Fibroblast of lung (primary cell): Measurements from ENCODE around the gene SYN1. TPM values are rescaled to one million over a fixed set of nuclear protein-coding genes. Genes with fewer than 3 reads are reported as not detected.

Experiments
- DNase-seq, 2 donors: peaks; one replicate each; pipeline versions ENCODE4 v3.0.0 to v3.0.0-alpha.2; 2010; ENCODE audit warnings: low read depth in 2 of 2
- H2AFZ ChIP-seq: 2 replicates; pipeline ENCODE4 v1.5.1; 2012; ENCODE audit warnings: low read length, control low read depth, inconsistent platforms
- H3K27ac ChIP-seq: 2 replicates; pipeline ENCODE4 v1.5.1; 2011; ENCODE audit warnings: low read length, control low read depth; ENCODE audit not compliant: insufficient read depth
- H3K27me3 ChIP-seq: 2 replicates; pipeline ENCODE4 v1.5.1; 2011; ENCODE audit warnings: mild to moderate bottlenecking, low read length; ENCODE audit not compliant: control insufficient read depth, insufficient read depth
- H3K36me3 ChIP-seq: 2 replicates; pipeline ENCODE4 v1.5.1; 2011; ENCODE audit warnings: low read length; ENCODE audit not compliant: control insufficient read depth, insufficient read depth
- H3K4me1 ChIP-seq: 2 replicates; pipeline ENCODE4 v1.5.1; 2011; ENCODE audit warnings: low read length; ENCODE audit not compliant: control insufficient read depth, insufficient read depth; ENCODE audit errors: extremely low read depth
- H3K4me2 ChIP-seq: 2 replicates; pipeline ENCODE4 v1.5.1; 2011; ENCODE audit warnings: low read length, control low read depth; ENCODE audit not compliant: insufficient read depth; ENCODE audit errors: extremely low read depth
- H3K4me3 ChIP-seq, 4 experiments: fragments of 200-600 bp in 1 of 4; sonication (generic) in 1 of 4; replicated peaks in 1 of 4; 2 replicates each; pipeline ENCODE4 v1.5.1; 2011 to 2016; ENCODE audit warnings: low read length in 4 of 4, low read depth in 3 of 4, mild to moderate bottlenecking in 3 of 4, control low read depth in 2 of 4, inconsistent platforms in 1 of 4, mixed read lengths in 1 of 4; ENCODE audit not compliant: insufficient read depth in 1 of 4; ENCODE audit errors: control extremely low read depth in 1 of 4
- H3K79me2 ChIP-seq: 2 replicates; pipeline ENCODE4 v1.5.1; 2012; ENCODE audit warnings: mild to moderate bottlenecking, low read length, inconsistent platforms; ENCODE audit not compliant: control insufficient read depth, insufficient read depth
- H3K9ac ChIP-seq: 2 replicates; pipeline ENCODE4 v1.5.1; 2011; ENCODE audit warnings: mild to moderate bottlenecking, low read length, control low read depth; ENCODE audit not compliant: insufficient read depth
- H3K9me3 ChIP-seq: 2 replicates; pipeline ENCODE4 v1.5.1; 2012; ENCODE audit warnings: low read depth, low read length; ENCODE audit not compliant: control insufficient read depth, insufficient read depth
- H4K20me1 ChIP-seq: 2 replicates; pipeline ENCODE4 v1.5.1; 2011; ENCODE audit warnings: low read length; ENCODE audit not compliant: control insufficient read depth, insufficient read depth; ENCODE audit errors: extremely low read depth
- EZH2 ChIP-seq: IDR thresholded peaks from 2 replicates; pipeline ENCODE4 v1.5.1; 2012; ENCODE audit warnings: low read length, control low read depth, mild to moderate bottlenecking; ENCODE audit errors: missing control alignments
- polyA plus RNA-seq, 2 donors: library from polyadenylated mRNA; depleted of rRNA in 1 of 2; stranded (reverse) in 1 of 2; unstranded in 1 of 2; fragments of >200 nt; gene quantifications; 2 replicates each; pipeline ENCODE4 v1.2.1, GENCODE V29; 2011 to 2012; ENCODE audit warnings: missing spikeins in 1 of 2
- total RNA-seq: library from RNA; depleted of rRNA; stranded (reverse); fragments of >200 nt; gene quantifications from 2 replicates; pipeline ENCODE4 v1.2.1, GENCODE V29; 2014
- TF ChIP-seq, protein P1 (sequence below), 2 donors: IDR thresholded peaks in 1 of 2; conservative IDR thresholded peaks in 1 of 2; 1 replicate in 1 of 2; 2 replicates in 1 of 2; pipeline ENCODE4 v1.5.1; 2011 to 2012; ENCODE audit warnings: low read length in 2 of 2, control low read depth in 1 of 2, inconsistent platforms in 1 of 2, low read depth in 1 of 2, mild to moderate bottlenecking in 1 of 2

The SYN1 gene
- total and polyA plus RNA-seq, 2 donors (not counting 1 experiment from before 2014, with no cell fraction given): 0.17 to 0.56 TPM

DNA sequence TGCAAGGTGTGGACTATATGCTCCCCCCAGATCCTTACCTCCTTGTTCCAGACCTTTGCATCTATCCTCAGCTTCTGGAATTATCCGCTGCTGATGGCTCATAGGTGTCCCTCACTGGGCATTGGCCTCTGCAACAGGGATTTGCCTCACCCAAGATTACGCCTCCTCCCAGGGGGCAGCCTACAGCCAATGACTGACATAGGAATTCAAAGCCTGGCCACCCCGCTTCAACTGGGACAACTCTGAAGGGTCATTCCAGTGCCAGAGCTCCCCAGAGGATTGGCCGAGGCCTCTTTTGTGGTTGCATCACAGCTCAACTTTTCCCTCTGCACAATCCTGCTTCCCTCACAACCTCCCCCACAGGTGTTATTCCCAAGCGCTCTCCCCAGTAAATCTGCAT lies 5.0 kb downstream of the SYN1 start:
- Histone ChIP-seq H3K27ac (no peak overlapping the region), H2AFZ (no peak overlapping the region), H3K4me1 (no peaks in the 10 kb centered on the region), H3K4me3 (no peak overlapping the region), H3K27me3 (peaks cover 5% of the 10 kb centered on the region), H3K36me3 (no peaks in the 10 kb centered on the region), H3K4me2 (no peak overlapping the region), H3K79me2 (no peaks in the 10 kb centered on the region), H3K9me3 (no peaks in the 10 kb centered on the region), H3K9ac (no peak overlapping the region), H4K20me1 (no peaks in the 10 kb centered on the region)
- DNase-seq: no peak
- TF ChIP-seq, protein P1, sequence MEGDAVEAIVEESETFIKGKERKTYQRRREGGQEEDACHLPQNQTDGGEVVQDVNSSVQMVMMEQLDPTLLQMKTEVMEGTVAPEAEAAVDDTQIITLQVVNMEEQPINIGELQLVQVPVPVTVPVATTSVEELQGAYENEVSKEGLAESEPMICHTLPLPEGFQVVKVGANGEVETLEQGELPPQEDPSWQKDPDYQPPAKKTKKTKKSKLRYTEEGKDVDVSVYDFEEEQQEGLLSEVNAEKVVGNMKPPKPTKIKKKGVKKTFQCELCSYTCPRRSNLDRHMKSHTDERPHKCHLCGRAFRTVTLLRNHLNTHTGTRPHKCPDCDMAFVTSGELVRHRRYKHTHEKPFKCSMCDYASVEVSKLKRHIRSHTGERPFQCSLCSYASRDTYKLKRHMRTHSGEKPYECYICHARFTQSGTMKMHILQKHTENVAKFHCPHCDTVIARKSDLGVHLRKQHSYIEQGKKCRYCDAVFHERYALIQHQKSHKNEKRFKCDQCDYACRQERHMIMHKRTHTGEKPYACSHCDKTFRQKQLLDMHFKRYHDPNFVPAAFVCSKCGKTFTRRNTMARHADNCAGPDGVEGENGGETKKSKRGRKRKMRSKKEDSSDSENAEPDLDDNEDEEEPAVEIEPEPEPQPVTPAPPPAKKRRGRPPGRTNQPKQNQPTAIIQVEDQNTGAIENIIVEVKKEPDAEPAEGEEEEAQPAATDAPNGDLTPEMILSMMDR (conservative IDR thresholded peaks at IDR 0.05 in 1 of 2, IDR thresholded peaks at IDR 0.05 in 1 of 2; ENCODE audit: low read depth in 1 of 2, low read length in 2 of 2): no peak
- no peak for TF ChIP-seq EZH2

DNA sequence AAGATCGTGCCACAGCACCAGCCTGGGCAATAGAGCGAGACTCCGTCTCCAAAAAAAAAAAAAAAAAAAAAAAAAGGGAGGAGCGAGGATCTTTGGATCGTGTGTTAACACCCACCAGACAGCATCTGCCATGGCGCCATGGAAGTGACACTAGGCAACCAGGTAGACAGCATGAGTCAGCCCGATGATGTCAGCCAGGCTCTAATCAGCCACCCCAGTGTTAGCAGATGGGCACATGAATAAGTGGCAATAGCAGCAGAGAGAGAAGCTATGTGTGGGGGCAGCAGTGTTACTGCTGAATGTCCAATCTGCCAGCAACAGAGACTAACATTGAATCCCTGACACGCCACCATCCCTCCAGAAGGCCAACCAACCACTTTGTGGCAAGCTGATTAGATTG lies 6.6 kb downstream of the SYN1 start:
- Histone ChIP-seq H3K9me3 (no peaks in the 10 kb centered on the region), H3K9ac (no peak overlapping the region), H2AFZ (no peak overlapping the region), H3K4me1 (no peaks in the 10 kb centered on the region), H3K27me3 (peaks cover 7% of the 10 kb centered on the region), H3K79me2 (no peaks in the 10 kb centered on the region), H3K36me3 (no peaks in the 10 kb centered on the region), H4K20me1 (no peaks in the 10 kb centered on the region), H3K4me3 (no peak overlapping the region), H3K27ac (no peak overlapping the region), H3K4me2 (no peak overlapping the region)
- TF ChIP-seq, protein P1 (conservative IDR thresholded peaks at IDR 0.05 in 1 of 2, IDR thresholded peaks at IDR 0.05 in 1 of 2; ENCODE audit: low read depth in 1 of 2, low read length in 2 of 2): no peak
- TF ChIP-seq EZH2: no peak
- DNase-seq: no peak

- Histone ChIP-seq H2AFZ (no peak overlapping the region), H3K9ac (no peak overlapping the region), H3K79me2 (no peaks in the 10 kb centered on the region), H3K27ac (no peak overlapping the region), H3K4me1 (no peaks in the 10 kb centered on the region), H3K36me3 (no peaks in the 10 kb centered on the region), H3K9me3 (no peaks in the 10 kb centered on the region), H3K4me2 (no peak overlapping the region), H4K20me1 (no peaks in the 10 kb centered on the region), H3K27me3 (peaks cover 3% of the 10 kb centered on the region), H3K4me3 (no peak overlapping the region)
- no peak for DNase-seq
- TF ChIP-seq EZH2: no peak
- TF ChIP-seq, protein P1 (conservative IDR thresholded peaks at IDR 0.05 in 1 of 2, IDR thresholded peaks at IDR 0.05 in 1 of 2; ENCODE audit: low read depth in 1 of 2, low read length in 2 of 2): no peak
Observed at GRCh38 chrX:47612418-47612817, 7.2 kb downstream of the SYN1 start.
